Measurements from ENCODE around the gene PLXNB1. TPM values are rescaled to one million over a fixed set of nuclear protein-coding genes. Genes with fewer than 3 reads are reported as not detected.

PLXNB1 gene
- total RNA-seq, 1 donor from 2014 or later, result 106 TPM

- H3K4me3 ChIP-seq (ENCODE audit: low read depth, low read length), result no peak overlapping the region
- no peak for DNase-seq (ENCODE audit: low read depth)
- no peak for TF ChIP-seq CTCF (conservative IDR thresholded peaks at IDR 0.05; ENCODE audit: low read depth, low read length)
Measured at GRCh38 chr3:48423883-48424695, 5.8 kb downstream of the PLXNB1 start.

- TF ChIP-seq CTCF (conservative IDR thresholded peaks at IDR 0.05; ENCODE audit: low read depth, low read length), result no peak
- DNase-seq (ENCODE audit: low read depth), result no peak
- no peak overlapping the region for H3K4me3 ChIP-seq (ENCODE audit: low read depth, low read length)
Measured at GRCh38 chr3:48423241-48423882, 6.5 kb downstream of the PLXNB1 start.

- DNase-seq (ENCODE audit: low read depth), result no peak
- no peak overlapping the region for H3K4me3 ChIP-seq (ENCODE audit: low read depth, low read length)
- TF ChIP-seq CTCF (conservative IDR thresholded peaks at IDR 0.05; ENCODE audit: low read depth, low read length), result no peak
Measured at GRCh38 chr3:48422681-48423080, 7.2 kb downstream of the PLXNB1 start.

GRCh38 chr3:48422272-48422671 is 7.6 kb downstream of the PLXNB1 start:
- DNase-seq (ENCODE audit: low read depth), result no peak
- peak; percentile 20 for TF ChIP-seq CTCF (conservative IDR thresholded peaks at IDR 0.05; ENCODE audit: low read depth, low read length)
- H3K4me3 ChIP-seq (ENCODE audit: low read depth, low read length), result no peak overlapping the region

- no peak overlapping the region for H3K4me3 ChIP-seq (ENCODE audit: low read depth, low read length)
- no peak for TF ChIP-seq CTCF (conservative IDR thresholded peaks at IDR 0.05; ENCODE audit: low read depth, low read length)
- no peak for DNase-seq (ENCODE audit: low read depth)
Measured at GRCh38 chr3:48420561-48420960, 9.3 kb downstream of the PLXNB1 start.

- no peak for TF ChIP-seq CTCF (conservative IDR thresholded peaks at IDR 0.05; ENCODE audit: low read depth, low read length)
- H3K4me3 ChIP-seq (ENCODE audit: low read depth, low read length), result no peak overlapping the region
- DNase-seq (ENCODE audit: low read depth), result no peak
Measured at GRCh38 chr3:48419597-48419996, 10.3 kb downstream of the PLXNB1 start.
